ENCODE data around the gene SERGEF.

The SERGEF gene

GRCh38 chr11:17811352-17811751 lies 201.5 kb downstream of the SERGEF start:
- DNase-seq = no peak

- no peak for DNase-seq
Observed at GRCh38 chr11:17810746-17811145, 202.1 kb downstream of the SERGEF start.

GRCh38 chr11:17810041-17810440 lies 202.8 kb downstream of the SERGEF start:
- DNase-seq = no peak

- no peak for DNase-seq
Observed at GRCh38 chr11:17807034-17807433, 205.8 kb downstream of the SERGEF start.

GRCh38 chr11:17805873-17806272 lies 207.0 kb downstream of the SERGEF start:
- DNase-seq = no peak

- DNase-seq = no peak
Observed at GRCh38 chr11:17805043-17805442, 207.8 kb downstream of the SERGEF start.

GRCh38 chr11:17803754-17804334 lies 209.0 kb downstream of the SERGEF start:
- DNase-seq = no peak

GRCh38 chr11:17802491-17802890 lies 210.4 kb downstream of the SERGEF start:
- DNase-seq = no peak

- no peak for DNase-seq
Observed at GRCh38 chr11:17801166-17801565, 211.7 kb downstream of the SERGEF start.

- DNase-seq = no peak
Observed at GRCh38 chr11:17799147-17799546, 213.7 kb downstream of the SERGEF start.

- no peak for DNase-seq
Observed at GRCh38 chr11:17798716-17799115, 214.1 kb downstream of the SERGEF start.

GRCh38 chr11:17798253-17798652 lies 214.6 kb downstream of the SERGEF start:
- DNase-seq = no peak

- no peak for DNase-seq
Observed at GRCh38 chr11:17796154-17796553, 216.7 kb downstream of the SERGEF start.

- DNase-seq = no peak
Observed at GRCh38 chr11:17794981-17795380, 217.9 kb downstream of the SERGEF start.

GRCh38 chr11:17793642-17794170 lies 219.1 kb downstream of the SERGEF start:
- DNase-seq = no peak

- no peak for DNase-seq
Observed at GRCh38 chr11:17792161-17792560, 220.7 kb downstream of the SERGEF start.

- no peak for DNase-seq
Observed at GRCh38 chr11:17791144-17791543, 221.7 kb downstream of the SERGEF start.

- DNase-seq = no peak
Observed at GRCh38 chr11:17790453-17790852, 222.4 kb downstream of the SERGEF start.

- DNase-seq = no peak
Observed at GRCh38 chr11:17788084-17788483, 224.8 kb downstream of the SERGEF start.

- no peak for DNase-seq
Observed at GRCh38 chr11:17786824-17787525, 225.9 kb downstream of the SERGEF start.

- DNase-seq = no peak
Observed at GRCh38 chr11:17783878-17784277, 229.0 kb downstream of the SERGEF start.

GRCh38 chr11:17782603-17783337 lies 230.1 kb downstream of the SERGEF start:
- DNase-seq = no peak

- no peak for DNase-seq
Observed at GRCh38 chr11:17782145-17782544, 230.7 kb downstream of the SERGEF start.

GRCh38 chr11:17781626-17782025 lies 231.2 kb downstream of the SERGEF start:
- DNase-seq = no peak

Data from central memory CD4-positive, alpha-beta T cell (primary cell).